ENCODE measurements around the gene DTX3L. TPM values are rescaled to one million over a fixed set of nuclear protein-coding genes. Genes with fewer than 3 reads are reported as not detected.

DTX3L gene
- total and polyA plus RNA-seq, 10 of the 15 experiments (the other 5 are each of a cell fraction or from before 2014, with no cell fraction given): 9.9 to 41.4 (median 21.7) TPM

DNA sequence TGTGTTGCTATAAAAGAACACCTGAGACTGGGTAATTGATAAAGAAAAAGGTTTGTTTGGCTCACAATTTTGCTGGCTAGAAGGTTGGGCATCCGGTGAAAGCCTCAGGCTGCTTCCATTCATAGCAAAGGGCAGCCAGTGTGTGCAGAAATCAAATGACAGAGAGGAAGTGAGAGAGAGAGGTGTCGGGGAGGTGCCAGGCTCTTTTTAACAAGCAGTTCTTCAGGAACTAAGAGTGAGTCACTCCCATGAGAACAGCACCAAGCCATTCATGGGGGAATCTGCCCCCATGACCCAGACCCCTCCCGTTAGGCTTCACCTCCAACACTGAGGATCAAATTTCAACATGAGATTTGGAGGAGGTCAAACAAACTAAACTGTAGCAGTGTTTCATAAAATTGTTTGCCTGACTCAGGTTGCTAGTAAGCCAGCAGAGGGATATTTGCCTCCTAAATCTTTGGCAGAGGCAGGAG is 8.8 kb downstream of the DTX3L start (continued):
- TF ChIP-seq, protein P1, sequence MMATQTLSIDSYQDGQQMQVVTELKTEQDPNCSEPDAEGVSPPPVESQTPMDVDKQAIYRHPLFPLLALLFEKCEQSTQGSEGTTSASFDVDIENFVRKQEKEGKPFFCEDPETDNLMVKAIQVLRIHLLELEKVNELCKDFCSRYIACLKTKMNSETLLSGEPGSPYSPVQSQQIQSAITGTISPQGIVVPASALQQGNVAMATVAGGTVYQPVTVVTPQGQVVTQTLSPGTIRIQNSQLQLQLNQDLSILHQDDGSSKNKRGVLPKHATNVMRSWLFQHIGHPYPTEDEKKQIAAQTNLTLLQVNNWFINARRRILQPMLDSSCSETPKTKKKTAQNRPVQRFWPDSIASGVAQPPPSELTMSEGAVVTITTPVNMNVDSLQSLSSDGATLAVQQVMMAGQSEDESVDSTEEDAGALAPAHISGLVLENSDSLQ (IDR thresholded peaks at IDR 0.05): peak; percentile 58; the same call in 1 of the 2 replicates
- TF ChIP-seq TBL1XR1 (IDR thresholded peaks at IDR 0.05; ENCODE audit: low read depth, low read length): no peak
- TF ChIP-seq, protein P2, sequence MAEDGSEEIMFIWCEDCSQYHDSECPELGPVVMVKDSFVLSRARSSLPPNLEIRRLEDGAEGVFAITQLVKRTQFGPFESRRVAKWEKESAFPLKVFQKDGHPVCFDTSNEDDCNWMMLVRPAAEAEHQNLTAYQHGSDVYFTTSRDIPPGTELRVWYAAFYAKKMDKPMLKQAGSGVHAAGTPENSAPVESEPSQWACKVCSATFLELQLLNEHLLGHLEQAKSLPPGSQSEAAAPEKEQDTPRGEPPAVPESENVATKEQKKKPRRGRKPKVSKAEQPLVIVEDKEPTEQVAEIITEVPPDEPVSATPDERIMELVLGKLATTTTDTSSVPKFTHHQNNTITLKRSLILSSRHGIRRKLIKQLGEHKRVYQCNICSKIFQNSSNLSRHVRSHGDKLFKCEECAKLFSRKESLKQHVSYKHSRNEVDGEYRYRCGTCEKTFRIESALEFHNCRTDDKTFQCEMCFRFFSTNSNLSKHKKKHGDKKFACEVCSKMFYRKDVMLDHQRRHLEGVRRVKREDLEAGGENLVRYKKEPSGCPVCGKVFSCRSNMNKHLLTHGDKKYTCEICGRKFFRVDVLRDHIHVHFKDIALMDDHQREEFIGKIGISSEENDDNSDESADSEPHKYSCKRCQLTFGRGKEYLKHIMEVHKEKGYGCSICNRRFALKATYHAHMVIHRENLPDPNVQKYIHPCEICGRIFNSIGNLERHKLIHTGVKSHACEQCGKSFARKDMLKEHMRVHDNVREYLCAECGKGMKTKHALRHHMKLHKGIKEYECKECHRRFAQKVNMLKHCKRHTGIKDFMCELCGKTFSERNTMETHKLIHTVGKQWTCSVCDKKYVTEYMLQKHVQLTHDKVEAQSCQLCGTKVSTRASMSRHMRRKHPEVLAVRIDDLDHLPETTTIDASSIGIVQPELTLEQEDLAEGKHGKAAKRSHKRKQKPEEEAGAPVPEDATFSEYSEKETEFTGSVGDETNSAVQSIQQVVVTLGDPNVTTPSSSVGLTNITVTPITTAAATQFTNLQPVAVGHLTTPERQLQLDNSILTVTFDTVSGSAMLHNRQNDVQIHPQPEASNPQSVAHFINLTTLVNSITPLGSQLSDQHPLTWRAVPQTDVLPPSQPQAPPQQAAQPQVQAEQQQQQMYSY (CRISPR knock-in tag; IDR thresholded peaks at IDR 0.05): no peak
- no peak for TF ChIP-seq MEF2A (IDR thresholded peaks at IDR 0.05; ENCODE audit: insufficient read depth, low read depth, low read length)
- no peak for TF ChIP-seq FOXK2 (IDR thresholded peaks at IDR 0.05)
- TF ChIP-seq ZNF274 (IDR thresholded peaks at IDR 0.05; ENCODE audit: insufficient read depth, insufficient read length): no peak
- no peak for TF ChIP-seq KDM1A (IDR thresholded peaks at IDR 0.05; ENCODE audit: borderline replicate concordance)
- TF ChIP-seq KAT2A (conservative IDR thresholded peaks at IDR 0.05; ENCODE audit: control insufficient read depth, low read depth, low read length): no peak
- TF ChIP-seq NRF1 (conservative IDR thresholded peaks at IDR 0.05; ENCODE audit: low read depth, low read length): no peak
- no peak for TF ChIP-seq HDAC2 (IDR thresholded peaks at IDR 0.05)
- TF ChIP-seq SREBF1 (IDR thresholded peaks at IDR 0.05; ENCODE audit: low read length): no peak
- peak; percentile 34; the same call in 1 of the 2 replicates for TF ChIP-seq BMI1 (IDR thresholded peaks at IDR 0.05; ENCODE audit: borderline replicate concordance)
- TF ChIP-seq, protein P3, sequence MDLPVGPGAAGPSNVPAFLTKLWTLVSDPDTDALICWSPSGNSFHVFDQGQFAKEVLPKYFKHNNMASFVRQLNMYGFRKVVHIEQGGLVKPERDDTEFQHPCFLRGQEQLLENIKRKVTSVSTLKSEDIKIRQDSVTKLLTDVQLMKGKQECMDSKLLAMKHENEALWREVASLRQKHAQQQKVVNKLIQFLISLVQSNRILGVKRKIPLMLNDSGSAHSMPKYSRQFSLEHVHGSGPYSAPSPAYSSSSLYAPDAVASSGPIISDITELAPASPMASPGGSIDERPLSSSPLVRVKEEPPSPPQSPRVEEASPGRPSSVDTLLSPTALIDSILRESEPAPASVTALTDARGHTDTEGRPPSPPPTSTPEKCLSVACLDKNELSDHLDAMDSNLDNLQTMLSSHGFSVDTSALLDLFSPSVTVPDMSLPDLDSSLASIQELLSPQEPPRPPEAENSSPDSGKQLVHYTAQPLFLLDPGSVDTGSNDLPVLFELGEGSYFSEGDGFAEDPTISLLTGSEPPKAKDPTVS (IDR thresholded peaks at IDR 0.05; ENCODE audit: low read depth, low read length): no peak
- no peak for TF ChIP-seq HCFC1 (IDR thresholded peaks at IDR 0.05; ENCODE audit: low read length)
- TF ChIP-seq, protein P4, sequence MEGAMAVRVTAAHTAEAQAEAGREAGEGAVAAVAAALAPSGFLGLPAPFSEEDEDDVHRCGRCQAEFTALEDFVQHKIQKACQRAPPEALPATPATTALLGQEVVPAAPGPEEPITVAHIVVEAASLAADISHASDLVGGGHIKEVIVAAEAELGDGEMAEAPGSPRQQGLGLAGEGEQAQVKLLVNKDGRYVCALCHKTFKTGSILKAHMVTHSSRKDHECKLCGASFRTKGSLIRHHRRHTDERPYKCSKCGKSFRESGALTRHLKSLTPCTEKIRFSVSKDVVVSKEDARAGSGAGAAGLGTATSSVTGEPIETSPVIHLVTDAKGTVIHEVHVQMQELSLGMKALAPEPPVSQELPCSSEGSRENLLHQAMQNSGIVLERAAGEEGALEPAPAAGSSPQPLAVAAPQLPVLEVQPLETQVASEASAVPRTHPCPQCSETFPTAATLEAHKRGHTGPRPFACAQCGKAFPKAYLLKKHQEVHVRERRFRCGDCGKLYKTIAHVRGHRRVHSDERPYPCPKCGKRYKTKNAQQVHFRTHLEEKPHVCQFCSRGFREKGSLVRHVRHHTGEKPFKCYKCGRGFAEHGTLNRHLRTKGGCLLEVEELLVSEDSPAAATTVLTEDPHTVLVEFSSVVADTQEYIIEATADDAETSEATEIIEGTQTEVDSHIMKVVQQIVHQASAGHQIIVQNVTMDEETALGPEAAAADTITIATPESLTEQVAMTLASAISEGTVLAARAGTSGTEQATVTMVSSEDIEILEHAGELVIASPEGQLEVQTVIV (IDR thresholded peaks at IDR 0.05; ENCODE audit: borderline replicate concordance, partially characterized antibody): no peak
- TF ChIP-seq, protein P5, sequence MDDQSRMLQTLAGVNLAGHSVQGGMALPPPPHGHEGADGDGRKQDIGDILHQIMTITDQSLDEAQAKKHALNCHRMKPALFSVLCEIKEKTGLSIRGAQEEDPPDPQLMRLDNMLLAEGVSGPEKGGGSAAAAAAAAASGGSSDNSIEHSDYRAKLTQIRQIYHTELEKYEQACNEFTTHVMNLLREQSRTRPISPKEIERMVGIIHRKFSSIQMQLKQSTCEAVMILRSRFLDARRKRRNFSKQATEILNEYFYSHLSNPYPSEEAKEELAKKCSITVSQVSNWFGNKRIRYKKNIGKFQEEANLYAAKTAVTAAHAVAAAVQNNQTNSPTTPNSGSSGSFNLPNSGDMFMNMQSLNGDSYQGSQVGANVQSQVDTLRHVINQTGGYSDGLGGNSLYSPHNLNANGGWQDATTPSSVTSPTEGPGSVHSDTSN (IDR thresholded peaks at IDR 0.05; ENCODE audit: insufficient replicate concordance, low read depth, low read length): no peak
- TF ChIP-seq RCOR1 (conservative IDR thresholded peaks at IDR 0.05; ENCODE audit: low read depth, low read length): no peak
- TF ChIP-seq YBX1 (IDR thresholded peaks at IDR 0.05): no peak
- no peak for TF ChIP-seq CREB1 (IDR thresholded peaks at IDR 0.05; ENCODE audit: low read depth)
- TF ChIP-seq, protein P6, sequence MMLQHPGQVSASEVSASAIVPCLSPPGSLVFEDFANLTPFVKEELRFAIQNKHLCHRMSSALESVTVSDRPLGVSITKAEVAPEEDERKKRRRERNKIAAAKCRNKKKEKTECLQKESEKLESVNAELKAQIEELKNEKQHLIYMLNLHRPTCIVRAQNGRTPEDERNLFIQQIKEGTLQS (IDR thresholded peaks at IDR 0.05; ENCODE audit: borderline replicate concordance, extremely low read depth, low read depth, low read length): no peak
- 0 out of 4 replicates have a peak, but pooled peaks have one; percentile 14 to 33 for TF ChIP-seq BHLHE40 (IDR thresholded peaks at IDR 0.05; ENCODE audit: borderline replicate concordance in 1 of 2, low read depth in 2 of 2, low read length in 1 of 2)
